ENCODE results near the gene CIAO3.
"Not testable (repeated sequence)": the region's sequence is repeated elsewhere in the genome, so short reads cannot be mapped to it uniquely, and the experiment has no call there.

The CIAO3 gene

DNA sequence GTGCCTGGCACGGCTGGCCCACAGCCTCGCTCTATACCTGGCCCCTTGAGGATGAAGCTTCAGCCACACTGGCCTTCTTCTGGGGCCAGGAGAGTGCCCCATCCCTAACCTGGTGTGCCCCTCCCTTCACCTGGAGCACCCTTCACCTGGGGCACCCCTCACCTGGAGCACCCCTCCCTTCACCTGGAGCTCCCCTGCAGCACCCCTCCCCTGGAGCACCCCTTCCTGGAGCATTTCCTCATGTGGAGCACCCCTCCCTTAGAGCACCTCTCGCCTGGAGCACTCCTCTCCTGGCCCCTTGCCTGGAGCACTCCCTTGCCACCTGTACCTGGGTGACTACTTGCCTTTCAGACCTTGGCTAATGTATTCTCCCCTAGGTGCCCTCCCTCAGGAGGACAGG lies 32.8 kb downstream of the CIAO3 start:
- no peak for DNase-seq

- DNase-seq: no peak
Observed at GRCh38 chr16:707062-707538, 33.7 kb downstream of the CIAO3 start.

- peak; percentile 71 for DNase-seq
Observed at GRCh38 chr16:706189-707061, 34.4 kb downstream of the CIAO3 start.

- peak; percentile 81 for DNase-seq
Observed at GRCh38 chr16:705431-706188, 35.2 kb downstream of the CIAO3 start, which contains the start of gene FBXL16. TSS of gene FBXL16 (minus strand) at chr16:705801. CDS start at chr16:697405, 8,396 bp downstream.

DNA sequence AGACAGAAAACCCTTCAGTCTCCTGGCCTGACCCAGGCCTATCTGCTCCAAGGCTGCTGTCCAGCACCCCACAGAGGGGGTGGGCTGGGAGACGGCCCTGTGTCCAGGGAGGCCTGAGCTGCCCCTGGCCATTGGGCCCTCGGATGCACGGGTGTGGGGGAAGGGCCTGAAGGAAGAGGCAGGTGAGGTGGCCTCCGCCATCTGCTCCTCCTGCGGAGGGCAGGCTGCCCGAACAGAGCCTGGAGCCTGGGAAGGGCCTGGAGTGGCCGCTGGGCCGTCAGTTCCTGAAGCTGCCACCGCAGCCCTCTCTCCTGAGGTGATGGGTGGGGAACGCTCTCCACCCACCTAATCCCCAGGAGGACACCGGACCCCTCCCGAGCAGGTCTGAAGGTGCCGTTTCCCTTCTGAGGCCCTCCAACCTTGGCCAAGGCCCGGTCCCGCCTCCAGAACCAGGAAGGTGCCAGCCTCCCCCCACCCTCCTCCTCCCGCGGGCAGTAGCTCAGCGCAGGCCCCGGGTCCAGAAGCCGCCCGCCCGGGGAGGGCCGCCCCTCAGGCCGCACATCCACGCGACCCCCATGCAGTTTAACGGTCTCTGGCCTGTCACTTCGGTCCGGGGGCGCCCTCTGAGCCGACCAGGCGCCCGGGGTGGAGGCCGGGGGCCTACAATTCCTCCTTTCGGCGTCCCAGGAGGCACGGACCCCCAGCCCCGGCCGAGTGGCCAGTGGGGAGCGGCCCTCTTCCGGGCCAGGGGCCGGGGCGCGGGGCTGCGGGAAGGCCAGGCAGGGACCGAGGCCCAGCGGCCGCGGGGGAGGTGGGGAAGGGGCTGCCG lies 36.0 kb downstream of the CIAO3 start:
- no peak for DNase-seq

- DNase-seq: no peak
Observed at GRCh38 chr16:704047-704446, 36.8 kb downstream of the CIAO3 start.

GRCh38 chr16:703406-703805 lies 37.4 kb downstream of the CIAO3 start:
- DNase-seq: no peak

DNA sequence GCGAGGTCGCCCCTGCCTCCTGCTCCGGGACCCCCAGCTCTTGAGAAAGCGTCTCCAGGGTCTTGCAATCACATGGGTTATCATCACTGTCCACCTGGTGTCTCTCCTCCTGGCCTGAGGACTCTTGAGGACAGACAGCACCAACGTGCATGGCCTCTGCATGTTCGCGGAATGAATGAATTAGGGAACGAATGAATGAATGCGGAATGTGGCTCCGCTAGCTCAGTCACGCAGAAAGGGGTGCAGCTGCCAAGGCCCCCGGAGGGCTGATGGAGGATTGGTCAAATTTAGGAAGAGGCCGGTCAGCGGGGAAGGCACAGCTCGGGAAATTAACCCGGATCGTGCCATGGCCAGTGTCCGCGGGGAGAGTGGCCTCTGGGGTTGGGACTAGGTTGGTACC lies 38.5 kb downstream of the CIAO3 start:
- no peak for DNase-seq

- DNase-seq: no peak
Observed at GRCh38 chr16:700684-701584, 39.9 kb downstream of the CIAO3 start.

DNA sequence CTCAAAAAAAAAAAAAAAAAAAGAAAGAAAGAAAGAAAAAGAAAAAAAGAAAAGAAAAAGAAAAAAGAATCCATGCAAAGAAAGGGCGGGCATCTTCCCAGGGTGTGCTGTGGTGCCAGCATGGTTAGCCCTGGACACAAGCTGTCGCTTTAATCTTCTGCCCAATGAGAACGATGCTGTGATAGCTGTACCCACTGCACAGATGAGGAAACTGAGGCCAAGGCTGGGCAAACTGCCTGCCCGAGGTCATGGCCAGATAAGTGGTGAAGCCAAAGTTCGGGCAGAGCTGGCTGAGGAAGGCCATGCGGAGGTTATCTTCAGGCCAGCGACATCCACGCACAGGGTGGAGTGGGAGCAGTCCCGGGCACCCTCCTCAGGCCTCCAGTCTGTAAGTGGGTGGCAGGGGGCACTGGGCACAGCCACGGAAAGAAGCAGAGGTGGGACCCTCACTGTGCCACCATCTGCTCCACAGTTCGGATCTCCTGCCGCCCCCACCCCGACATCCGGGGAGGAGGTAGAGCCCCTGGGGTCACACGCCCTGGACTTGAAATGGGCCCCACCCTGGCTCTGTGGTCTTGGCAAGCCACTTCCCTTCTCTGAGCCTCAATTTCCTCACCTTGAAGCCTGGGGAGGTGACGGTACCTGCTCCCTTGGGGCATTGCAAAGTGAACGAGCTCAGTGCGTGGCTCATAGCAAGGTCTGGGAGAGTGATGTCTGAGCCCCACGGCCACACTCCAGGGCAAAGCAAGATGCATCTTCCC lies 41.7 kb downstream of the CIAO3 start:
- no peak for DNase-seq

DNA sequence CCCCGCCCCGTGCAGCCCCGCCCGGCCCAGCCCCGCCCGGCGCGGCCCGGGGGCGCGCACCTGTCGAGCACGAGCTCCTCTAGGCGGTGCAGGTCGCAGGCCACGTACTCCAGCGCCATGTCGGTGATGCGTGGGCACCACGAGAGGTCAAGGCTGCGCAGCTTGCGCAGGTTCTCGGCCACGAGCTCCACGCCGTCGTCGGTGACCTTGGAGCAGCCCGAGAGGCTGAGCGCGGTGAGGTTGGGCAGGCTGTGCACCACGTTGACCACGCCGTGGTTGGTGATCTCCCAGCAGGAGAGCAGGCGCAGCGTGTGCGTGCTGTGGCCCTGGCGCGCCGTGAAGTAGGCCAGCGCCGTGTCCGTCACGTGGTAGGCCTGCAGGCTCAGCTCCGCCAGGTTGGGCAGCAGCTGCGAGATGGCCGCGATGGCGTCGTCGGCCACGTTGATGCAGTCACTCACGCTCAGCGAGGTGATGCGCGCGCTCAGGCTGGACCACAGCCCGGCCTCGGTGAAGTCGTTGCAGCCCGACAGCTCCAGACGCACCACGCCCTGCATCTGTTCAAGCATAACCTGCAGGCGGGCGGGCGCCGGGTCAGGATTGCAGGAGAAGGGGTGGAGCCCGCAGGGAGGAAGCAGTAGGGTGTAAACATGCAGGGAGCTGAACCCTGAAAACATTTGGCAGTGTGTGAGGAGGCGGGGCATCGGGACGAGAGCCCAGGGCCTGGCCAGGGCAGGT lies 45.3 kb downstream of the CIAO3 start:
- peak; percentile 97 for DNase-seq

DNA sequence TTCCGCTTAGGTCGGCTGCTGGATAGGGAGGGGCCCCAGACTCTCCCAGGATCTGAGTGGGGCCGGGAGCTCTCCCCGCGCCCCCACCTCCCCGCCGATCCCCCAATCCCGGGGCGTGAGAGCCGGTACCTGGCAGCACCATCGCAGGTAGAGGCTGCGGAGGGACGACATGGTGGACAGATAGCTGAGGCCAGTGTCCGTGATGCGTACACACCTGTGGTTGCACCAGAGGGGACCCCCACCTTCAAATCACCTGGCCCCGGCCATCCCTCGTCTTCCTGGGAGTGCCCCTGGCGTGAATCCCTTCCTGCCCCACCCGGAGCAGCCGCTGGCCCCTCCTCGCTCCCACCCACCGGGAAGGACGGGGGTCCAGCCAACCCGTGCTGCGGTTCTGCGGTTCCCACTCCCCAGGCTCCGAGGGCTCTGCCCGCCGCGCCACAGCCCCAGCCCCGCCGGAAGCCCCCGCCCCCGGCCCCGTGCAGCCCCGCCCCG lies 45.9 kb downstream of the CIAO3 start:
- DNase-seq: no peak

GRCh38 chr16:694187-694862 lies 46.5 kb downstream of the CIAO3 start:
- no peak for DNase-seq

DNA sequence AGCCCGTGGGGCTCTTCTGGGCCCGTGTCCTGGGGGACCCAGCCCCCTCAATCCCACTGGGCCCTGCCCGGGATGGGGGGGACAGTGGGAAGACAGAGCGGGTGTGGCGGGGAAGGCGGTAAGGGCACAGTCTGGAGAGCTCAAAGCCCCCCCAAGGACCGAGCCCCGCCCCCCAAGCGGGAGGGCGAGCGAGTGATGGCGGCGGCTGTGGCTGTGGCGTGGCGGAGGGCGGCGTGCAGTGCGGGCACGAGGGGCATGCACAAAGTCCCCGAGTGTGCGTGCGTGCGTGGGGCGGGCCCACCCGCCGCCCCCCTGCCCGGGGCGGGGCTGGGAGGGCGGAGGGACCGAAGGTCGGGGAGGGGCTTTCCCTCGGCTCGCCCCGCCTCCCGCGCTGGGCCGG lies 47.0 kb downstream of the CIAO3 start:
- no peak for DNase-seq

- no peak for DNase-seq
Observed at GRCh38 chr16:693364-693763, 47.4 kb downstream of the CIAO3 start.

- no peak for DNase-seq
Observed at GRCh38 chr16:692356-693108, 48.3 kb downstream of the CIAO3 start.

DNA sequence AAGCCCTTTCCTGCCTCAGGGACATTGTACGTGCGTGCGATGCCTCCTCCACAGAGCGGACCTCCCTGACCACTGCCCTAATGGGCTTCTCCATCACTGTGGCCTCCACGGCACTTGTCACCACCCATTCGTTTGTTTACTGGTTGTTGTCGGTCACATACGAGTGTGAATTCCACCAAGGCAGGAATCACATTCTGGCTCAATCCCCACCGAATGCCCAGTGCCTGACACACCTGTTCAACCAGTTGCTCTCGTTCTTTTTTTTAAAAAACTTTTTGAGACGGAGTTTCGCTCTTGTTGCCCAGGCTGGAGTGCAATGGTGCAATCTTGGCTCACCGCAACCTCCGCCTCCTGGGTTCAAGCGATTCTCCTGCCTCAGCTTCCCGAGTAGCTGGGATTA lies 49.6 kb downstream of the CIAO3 start:
- DNase-seq: not testable (repeated sequence)

DNA sequence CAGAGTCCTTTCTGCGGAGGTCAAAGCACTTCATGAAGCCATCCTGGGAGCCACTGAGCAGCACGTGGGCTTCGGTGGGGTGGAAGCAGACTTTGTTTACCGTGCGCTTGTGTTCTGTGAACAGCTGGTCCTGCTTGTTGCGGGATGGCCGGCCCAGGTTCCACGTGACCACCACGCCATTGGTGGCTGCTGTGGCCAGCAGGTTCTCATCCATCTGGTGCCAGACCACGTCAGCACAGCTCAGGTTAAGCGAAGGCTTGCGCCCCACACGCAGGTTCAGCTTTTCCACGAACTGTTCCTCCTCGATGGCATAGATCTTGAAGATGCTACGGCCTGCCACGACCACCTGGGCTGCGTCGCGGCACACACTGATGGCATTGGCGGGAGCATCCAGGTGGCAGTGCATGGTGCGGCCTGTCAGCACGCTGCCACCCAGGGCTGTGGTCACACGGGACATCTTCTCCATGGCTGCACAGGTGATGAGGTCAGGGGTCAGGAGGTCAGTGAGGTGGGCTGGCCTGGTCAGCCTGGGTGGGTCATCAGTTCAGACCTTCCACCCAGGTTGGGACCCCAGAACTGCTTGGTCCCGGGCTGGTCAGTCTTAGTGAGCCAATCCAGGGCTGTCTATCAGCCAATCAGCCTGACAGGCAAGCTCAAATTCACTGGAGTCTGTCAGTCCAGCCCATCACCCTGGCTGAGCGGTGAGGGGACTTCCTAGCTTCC lies 51.5 kb downstream of the CIAO3 start:
- no peak for DNase-seq
